Mesendoderm (in vitro differentiated cells): ENCODE data around the gene PLA2G4B.

ENCODE experiments used
- DNase-seq: peaks from one replicate; pipeline ENCODE4 v3.0.0; 2013
- H2AK5ac ChIP-seq: 2 replicates; pipeline ENCODE4 v1.6.1; 2013; ENCODE audit warnings: low read length, inconsistent platforms
- H2BK120ac ChIP-seq: 2 replicates; pipeline ENCODE4 v1.6.1; 2013; ENCODE audit warnings: low read depth, mild to moderate bottlenecking, low read length, moderate library complexity, mixed read lengths
- H2BK15ac ChIP-seq: replicated peaks from 2 replicates; pipeline ENCODE4 v1.6.1; 2013; ENCODE audit warnings: low read depth, mild to moderate bottlenecking, moderate library complexity
- H2BK5ac ChIP-seq: 2 replicates; pipeline ENCODE4 v1.6.1; 2013; ENCODE audit warnings: low read length, inconsistent platforms
- H3K18ac ChIP-seq: 2 replicates; pipeline ENCODE4 v1.6.1; 2013; ENCODE audit warnings: mild to moderate bottlenecking, low read length, mixed read lengths
- H3K23ac ChIP-seq: one replicate; pipeline ENCODE4 v1.6.1; 2013; ENCODE audit warnings: low read length
- H3K27ac ChIP-seq: 2 replicates; pipeline ENCODE4 v1.5.1; 2013; ENCODE audit warnings: low read depth, mild to moderate bottlenecking, inconsistent platforms, low read length, moderate library complexity
- H3K27me3 ChIP-seq: 2 replicates; pipeline ENCODE4 v1.6.1; 2013; ENCODE audit warnings: low read length, control low read depth, mild to moderate bottlenecking, inconsistent platforms; ENCODE audit not compliant: insufficient read depth, poor library complexity
- H3K36me3 ChIP-seq: 2 replicates; pipeline ENCODE4 v1.6.1; 2013; ENCODE audit warnings: low read length, inconsistent platforms; ENCODE audit not compliant: control insufficient read depth, insufficient read depth
- H3K4ac ChIP-seq: one replicate; pipeline ENCODE4 v1.6.1; 2013; ENCODE audit warnings: low read depth, mild to moderate bottlenecking, low read length, moderate library complexity
- H3K4me1 ChIP-seq: 2 replicates; pipeline ENCODE4 v1.6.1; 2013; ENCODE audit warnings: low read depth, low read length, inconsistent platforms; ENCODE audit not compliant: control insufficient read depth
- H3K4me2 ChIP-seq: 2 replicates; pipeline ENCODE4 v1.6.1; 2013; ENCODE audit warnings: low read length
- H3K4me3 ChIP-seq: 2 replicates; pipeline ENCODE4 v1.5.1; 2013; ENCODE audit warnings: mild to moderate bottlenecking, low read length
- H3K56ac ChIP-seq: one replicate; pipeline ENCODE4 v1.6.1; 2013; ENCODE audit warnings: low read length
- H3K79me1 ChIP-seq: 2 replicates; pipeline ENCODE4 v1.6.1; 2013; ENCODE audit warnings: low read length, inconsistent platforms
- H3K79me2 ChIP-seq: 2 replicates; pipeline ENCODE4 v1.6.1; 2013; ENCODE audit warnings: mild to moderate bottlenecking, low read length; ENCODE audit not compliant: control insufficient read depth, insufficient read depth
- H3K9ac ChIP-seq: 2 replicates; pipeline ENCODE4 v1.6.1; 2013; ENCODE audit warnings: low read length, inconsistent platforms
- H4K5ac ChIP-seq: one replicate; pipeline ENCODE4 v1.6.1; 2013; ENCODE audit warnings: low read length
- H4K8ac ChIP-seq: one replicate; pipeline ENCODE4 v1.6.1; 2013; ENCODE audit warnings: low read depth, mild to moderate bottlenecking, control low read depth, low read length, moderate library complexity
- WGBS: extraction: QIAGEN DNeasy Blood & Tissue Kit; methylation state at CpG from one replicate; pipeline ENCODE4 v1.1.7; 2013; ENCODE audit warnings: low lambda C conversion rate, missing lambda C conversion rate; ENCODE audit not compliant: insufficient coverage; ENCODE audit errors: extremely low coverage; 5-methylcytosine and 5-hydroxymethylcytosine counted together

The PLA2G4B gene

DNA sequence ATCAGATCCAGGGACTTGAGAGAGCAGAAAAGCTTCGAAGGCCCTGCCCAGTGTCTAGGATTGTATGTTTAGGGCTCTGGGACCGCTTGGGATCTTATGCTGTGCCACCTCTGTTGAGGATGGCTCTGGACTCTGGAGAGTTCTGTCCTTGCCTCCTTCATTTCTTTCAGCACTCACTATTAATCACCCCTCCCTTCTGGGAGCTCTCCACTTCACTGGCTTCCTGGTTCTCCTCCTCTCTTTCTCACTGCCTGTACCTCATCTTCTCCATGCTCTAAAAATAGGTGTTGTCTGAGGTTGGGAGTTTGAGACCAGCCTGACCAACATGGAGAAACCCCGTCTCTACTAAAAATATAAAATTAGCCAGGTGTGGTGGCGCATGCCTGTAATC, 47.1 kb upstream of the PLA2G4B start:
- Histone ChIP-seq H4K8ac (no peak overlapping the region), H3K36me3 (no peaks in the 10 kb centered on the region), H2BK5ac (no peak overlapping the region), H3K18ac (no peak overlapping the region), H3K79me1 (no peaks in the 10 kb centered on the region), H3K4me1 (peaks cover 23% of the 10 kb centered on the region), H3K56ac (peak overlapping the region; percentile 30), H3K4me3 (no peak overlapping the region), H3K23ac (no peak overlapping the region), H3K4me2 (no peak overlapping the region), H2AK5ac (no peak overlapping the region), H3K27ac (no peak overlapping the region), H4K5ac (no peak overlapping the region), H2BK15ac (no peak overlapping the region), H2BK120ac (no peak overlapping the region), H3K9ac (no peak overlapping the region), H3K4ac (no peak overlapping the region), H3K79me2 (no peaks in the 10 kb centered on the region), H3K27me3 (no peaks in the 10 kb centered on the region)
- WGBS: no CpG with 5 or more reads among the region's 4 CpGs
- no peak for DNase-seq

DNA sequence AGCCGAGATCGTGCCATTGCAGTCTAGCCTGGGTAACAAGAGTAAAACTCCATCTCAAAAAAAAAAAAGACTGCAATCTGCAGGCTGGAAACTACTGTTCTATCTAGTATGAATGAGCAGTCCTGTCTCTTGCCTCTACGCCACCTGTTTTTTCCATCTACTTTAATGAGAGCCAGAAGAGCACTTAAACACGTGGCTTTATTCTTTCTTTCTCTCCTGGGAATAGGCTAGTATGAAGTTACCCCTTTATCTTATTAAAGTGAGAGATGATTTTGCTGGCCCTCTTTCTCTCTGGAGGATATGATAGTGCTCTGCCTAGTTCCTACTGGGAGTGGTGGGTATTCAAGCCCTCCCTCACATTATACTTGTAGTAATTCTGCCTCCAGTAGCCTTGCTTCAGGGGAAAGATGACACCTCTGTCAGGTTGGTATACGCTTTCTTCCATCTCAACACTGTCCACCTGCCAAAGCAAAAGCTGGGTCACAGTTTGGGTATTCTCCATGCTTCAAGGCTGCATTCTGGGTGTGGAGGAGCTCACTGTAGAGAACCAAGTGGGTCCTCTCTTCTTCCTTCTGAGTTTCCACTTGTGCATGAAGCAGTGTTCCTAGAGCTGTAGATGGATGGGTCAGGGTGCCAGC, 46.5 kb upstream of the PLA2G4B start:
- no peaks in the 10 kb centered on the region for H3K36me3 ChIP-seq
- no peak overlapping the region for H3K4me3 ChIP-seq
- H2BK120ac ChIP-seq: no peak overlapping the region
- peaks cover 23% of the 10 kb centered on the region for H3K4me1 ChIP-seq
- H3K23ac ChIP-seq: peak overlapping the region; percentile 84
- H4K5ac ChIP-seq: no peak overlapping the region
- no peak overlapping the region for H2BK15ac ChIP-seq
- no peak overlapping the region for H3K56ac ChIP-seq
- no peak overlapping the region for H3K4me2 ChIP-seq
- H3K27ac ChIP-seq: no peak overlapping the region
- DNase-seq: no peak
- H3K27me3 ChIP-seq: no peaks in the 10 kb centered on the region
- no peak overlapping the region for H3K4ac ChIP-seq
- no peaks in the 10 kb centered on the region for H3K79me2 ChIP-seq
- H3K18ac ChIP-seq: no peak overlapping the region
- no CpG with 5 or more reads among the region's 5 CpGs for WGBS
- H2BK5ac ChIP-seq: no peak overlapping the region
- no peaks in the 10 kb centered on the region for H3K79me1 ChIP-seq
- H2AK5ac ChIP-seq: no peak overlapping the region
- H3K9ac ChIP-seq: no peak overlapping the region
- no peak overlapping the region for H4K8ac ChIP-seq

DNA sequence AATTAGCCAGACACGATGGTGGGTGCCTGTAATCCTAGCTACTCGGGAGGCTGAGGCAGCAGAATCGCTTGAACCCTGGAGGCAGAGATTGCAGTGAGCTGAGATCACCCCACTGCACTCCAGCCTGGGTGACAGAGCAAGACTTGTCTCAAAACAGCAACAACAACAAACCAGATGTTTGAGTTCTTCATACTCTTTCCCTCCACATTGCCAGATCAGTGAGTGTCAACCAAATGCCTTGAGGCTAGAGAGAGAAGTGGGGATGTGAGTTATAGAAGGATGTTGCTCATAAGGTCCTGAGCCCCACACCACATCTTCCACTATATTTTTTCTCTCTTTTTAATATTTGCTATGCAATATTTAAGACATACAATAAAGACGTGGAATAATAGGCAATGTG, 44.6 kb upstream of the PLA2G4B start:
- Histone ChIP-seq H3K9ac (no peak overlapping the region), H3K4ac (no peak overlapping the region), H2BK120ac (no peak overlapping the region), H2BK5ac (no peak overlapping the region), H4K5ac (no peak overlapping the region), H4K8ac (no peak overlapping the region), H3K27ac (no peak overlapping the region), H3K18ac (no peak overlapping the region), H3K79me1 (no peaks in the 10 kb centered on the region), H3K79me2 (no peaks in the 10 kb centered on the region), H3K36me3 (no peaks in the 10 kb centered on the region), H3K56ac (no peak overlapping the region), H3K27me3 (no peaks in the 10 kb centered on the region), H3K4me1 (peaks cover 20% of the 10 kb centered on the region), H3K4me3 (no peak overlapping the region), H2BK15ac (no peak overlapping the region), H2AK5ac (no peak overlapping the region), H3K4me2 (no peak overlapping the region), H3K23ac (no peak overlapping the region)
- DNase-seq: no peak
- WGBS: no CpG with 5 or more reads among the region's 4 CpGs

DNA sequence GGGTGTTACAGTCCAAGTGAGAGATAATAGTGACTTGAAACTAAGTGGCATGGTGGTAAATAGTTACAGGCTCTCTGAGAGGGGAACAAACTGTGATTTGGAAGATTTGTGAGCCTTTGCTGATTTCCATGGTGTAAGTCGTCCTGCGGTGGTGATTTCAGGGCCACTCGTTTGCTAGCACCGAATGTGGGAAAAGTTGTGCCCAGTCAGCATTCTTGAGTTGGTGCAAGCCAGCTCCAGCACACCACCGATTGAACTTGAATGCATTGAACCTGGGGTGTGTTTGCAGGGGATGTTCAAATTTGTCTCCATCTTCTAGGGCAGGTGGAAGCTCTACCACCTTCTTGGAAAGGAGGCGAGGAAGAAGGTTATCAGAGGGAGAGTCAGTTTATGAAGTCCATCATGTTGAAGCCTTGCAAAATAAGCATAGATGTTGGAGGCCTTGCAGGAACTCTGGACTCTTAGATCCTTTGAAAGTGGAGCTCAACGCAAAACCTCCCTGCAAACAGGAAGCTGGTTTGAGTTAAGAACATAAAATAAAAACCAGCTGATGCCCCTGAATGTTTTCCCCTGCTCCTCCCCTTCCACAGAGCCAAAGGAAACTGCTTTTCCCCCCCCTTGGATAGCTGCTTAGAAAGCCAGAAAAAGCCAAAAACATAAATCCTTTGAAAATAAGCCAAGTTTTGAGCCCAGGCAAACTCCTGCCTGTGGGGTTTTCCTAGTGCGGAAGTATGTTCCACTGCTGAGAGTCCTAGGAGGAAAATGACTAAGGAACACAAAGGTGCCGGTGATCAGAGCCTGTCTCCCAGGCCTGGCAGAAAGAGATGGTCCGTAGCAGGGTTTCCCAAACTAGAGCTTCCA, 42.4 kb upstream of the PLA2G4B start:
- Histone ChIP-seq H2AK5ac (no peak overlapping the region), H3K79me1 (no peaks in the 10 kb centered on the region), H3K27ac (no peak overlapping the region), H2BK15ac (no peak overlapping the region), H3K36me3 (no peaks in the 10 kb centered on the region), H3K4me1 (peaks cover 3% of the 10 kb centered on the region), H3K27me3 (no peaks in the 10 kb centered on the region), H3K23ac (no peak overlapping the region), H3K56ac (no peak overlapping the region), H3K9ac (no peak overlapping the region), H3K4me3 (no peak overlapping the region), H3K79me2 (no peaks in the 10 kb centered on the region), H3K4me2 (no peak overlapping the region), H3K18ac (no peak overlapping the region), H2BK120ac (no peak overlapping the region), H3K4ac (no peak overlapping the region), H4K5ac (no peak overlapping the region), H2BK5ac (no peak overlapping the region), H4K8ac (no peak overlapping the region)
- no CpG with 5 or more reads among the region's 10 CpGs for WGBS
- no peak for DNase-seq

DNA sequence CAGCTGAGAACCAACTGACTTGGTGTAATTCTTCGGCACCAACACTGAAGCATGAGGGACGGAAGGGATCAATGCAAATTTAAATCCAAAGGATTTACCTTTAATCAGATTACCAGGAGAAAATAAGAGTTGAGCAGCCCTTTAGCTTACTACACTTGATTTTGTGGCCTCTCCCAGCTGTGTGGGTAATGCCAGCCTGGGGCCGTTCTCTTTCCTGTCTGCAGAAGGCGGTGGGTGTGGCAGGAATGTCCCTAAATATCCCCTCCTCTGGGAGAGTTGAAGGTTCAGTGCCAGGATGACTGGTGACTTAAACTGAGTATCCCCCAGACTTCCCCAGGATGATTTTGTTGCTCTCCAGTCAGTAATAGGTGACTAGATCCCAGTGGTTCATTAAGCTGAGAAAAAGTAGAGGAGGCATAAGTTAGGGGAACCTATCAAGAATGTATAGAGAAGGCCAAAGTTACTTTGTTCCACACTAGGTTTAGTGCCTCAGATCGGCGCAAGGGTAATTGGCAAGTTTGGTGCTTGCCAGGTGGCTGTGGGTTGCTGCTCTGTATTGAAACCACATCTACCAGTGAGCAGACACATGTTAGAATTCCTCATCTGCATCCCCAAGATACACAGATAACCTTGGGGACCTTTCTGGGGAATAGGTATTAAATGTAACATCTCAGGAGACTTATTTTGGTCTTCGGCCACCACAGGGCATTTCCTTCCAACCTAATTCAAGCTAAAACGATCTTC, 41.3 kb upstream of the PLA2G4B start:
- H3K27me3 ChIP-seq: no peaks in the 10 kb centered on the region
- no peak overlapping the region for H3K4me3 ChIP-seq
- H3K9ac ChIP-seq: no peak overlapping the region
- no peak overlapping the region for H3K23ac ChIP-seq
- H3K18ac ChIP-seq: no peak overlapping the region
- H4K5ac ChIP-seq: no peak overlapping the region
- no peak overlapping the region for H3K4ac ChIP-seq
- H3K79me2 ChIP-seq: no peaks in the 10 kb centered on the region
- no peak overlapping the region for H3K27ac ChIP-seq
- no peak overlapping the region for H2BK5ac ChIP-seq
- no peaks in the 10 kb centered on the region for H3K79me1 ChIP-seq
- DNase-seq: no peak
- H2BK15ac ChIP-seq: no peak overlapping the region
- H2AK5ac ChIP-seq: no peak overlapping the region
- H3K36me3 ChIP-seq: no peaks in the 10 kb centered on the region
- H3K4me1 ChIP-seq: no peaks in the 10 kb centered on the region
- H3K4me2 ChIP-seq: no peak overlapping the region
- WGBS: no CpG with 5 or more reads among the region's 8 CpGs
- no peak overlapping the region for H3K56ac ChIP-seq
- no peak overlapping the region for H2BK120ac ChIP-seq
- H4K8ac ChIP-seq: no peak overlapping the region
